Iris pigment epithelial cell (primary cell): Measurements from ENCODE around the gene LRRC75A.
A peak's percentile ranks its signal among the peaks of the same experiment; 100 is the strongest.
"Not testable (repeated sequence)": the region's sequence is repeated elsewhere in the genome, so short reads cannot be mapped to it uniquely, and the experiment has no call there.

Source experiments
- DNase-seq: peaks from one replicate; pipeline ENCODE4 v3.0.0-alpha.2; 2011; ENCODE audit warnings: low read depth

The LRRC75A gene

DNA sequence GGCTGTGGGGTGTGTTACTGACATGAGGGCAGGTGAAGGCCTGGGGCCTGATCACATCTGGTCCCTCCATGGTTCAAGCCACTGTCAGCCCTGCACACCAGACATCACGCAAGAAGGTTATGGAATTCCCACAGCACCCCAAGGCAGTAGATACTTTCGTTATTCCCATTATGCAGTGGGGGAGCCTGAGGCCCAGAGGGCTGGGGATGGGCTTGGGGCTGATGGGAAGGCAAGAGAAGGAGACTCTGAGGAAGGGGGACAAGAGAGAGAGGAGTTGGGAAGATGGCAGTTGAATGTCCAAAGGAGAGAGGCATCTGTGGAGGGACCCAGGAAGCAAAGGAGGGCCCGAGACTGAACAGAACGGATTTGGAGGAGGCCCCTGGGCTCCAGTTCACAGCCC is 42.0 kb downstream of the LRRC75A start:
- no peak for DNase-seq

DNA sequence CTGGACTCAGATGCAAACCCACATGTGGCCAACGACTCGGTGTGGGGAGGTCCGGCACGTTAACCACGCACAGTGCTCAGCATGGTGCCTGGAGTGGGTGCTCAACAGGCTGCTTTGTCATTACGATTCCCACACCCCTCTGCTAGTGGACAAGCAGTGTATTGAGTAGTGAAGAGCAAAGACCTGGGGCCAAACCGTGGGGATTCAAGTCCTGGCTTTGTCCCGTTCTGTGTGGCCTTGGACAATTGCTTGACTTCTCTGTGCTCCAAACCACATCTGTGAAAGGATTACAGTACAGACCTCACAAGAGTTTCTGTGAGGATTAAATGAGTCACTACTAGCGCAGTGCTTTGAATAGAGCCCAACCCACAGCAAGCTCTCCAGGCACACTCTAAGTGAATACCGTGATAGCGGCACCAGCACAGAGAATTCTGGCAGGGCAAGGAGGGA is 42.8 kb downstream of the LRRC75A start:
- DNase-seq: peak; percentile 85

DNA sequence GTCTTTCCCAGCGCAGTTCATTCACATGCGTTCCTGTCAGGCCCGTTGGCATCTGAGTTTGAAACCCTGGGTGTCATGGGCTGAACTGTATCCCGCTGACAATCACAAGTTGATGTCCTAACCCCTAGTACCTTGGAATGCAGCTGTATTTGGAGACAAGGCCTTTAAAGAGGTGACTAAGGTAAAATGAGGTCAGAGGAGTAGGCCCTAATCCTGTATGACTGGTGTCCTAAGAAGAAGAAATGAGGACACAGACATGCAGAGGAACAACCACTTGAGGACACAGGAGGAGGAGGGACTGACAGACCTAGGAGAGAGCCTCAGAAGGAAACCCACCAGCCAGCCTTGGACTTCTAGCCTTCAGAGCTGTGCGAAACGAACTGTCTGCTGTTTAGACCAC is 43.5 kb downstream of the LRRC75A start:
- no peak for DNase-seq

DNA sequence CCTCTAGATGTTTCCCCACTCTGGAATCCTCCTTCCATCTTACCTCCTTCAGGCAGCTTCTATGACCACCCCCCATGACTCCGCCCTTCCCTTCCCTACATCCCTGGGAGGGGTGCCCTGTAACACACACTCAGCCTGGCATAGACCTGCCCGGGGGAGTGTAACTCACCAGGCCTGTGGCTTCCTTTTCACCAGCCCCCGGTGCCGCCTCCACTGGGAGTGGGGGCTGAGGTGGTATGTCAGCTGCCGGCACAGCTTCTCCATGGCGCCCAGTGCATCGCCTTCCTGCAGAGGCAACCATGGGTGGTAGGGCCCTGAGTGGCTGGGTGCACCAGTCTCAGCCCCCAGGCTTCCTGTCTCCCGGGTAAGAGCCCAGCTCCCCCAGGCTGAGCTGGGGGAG is 44.3 kb downstream of the LRRC75A start:
- DNase-seq: no peak

DNA sequence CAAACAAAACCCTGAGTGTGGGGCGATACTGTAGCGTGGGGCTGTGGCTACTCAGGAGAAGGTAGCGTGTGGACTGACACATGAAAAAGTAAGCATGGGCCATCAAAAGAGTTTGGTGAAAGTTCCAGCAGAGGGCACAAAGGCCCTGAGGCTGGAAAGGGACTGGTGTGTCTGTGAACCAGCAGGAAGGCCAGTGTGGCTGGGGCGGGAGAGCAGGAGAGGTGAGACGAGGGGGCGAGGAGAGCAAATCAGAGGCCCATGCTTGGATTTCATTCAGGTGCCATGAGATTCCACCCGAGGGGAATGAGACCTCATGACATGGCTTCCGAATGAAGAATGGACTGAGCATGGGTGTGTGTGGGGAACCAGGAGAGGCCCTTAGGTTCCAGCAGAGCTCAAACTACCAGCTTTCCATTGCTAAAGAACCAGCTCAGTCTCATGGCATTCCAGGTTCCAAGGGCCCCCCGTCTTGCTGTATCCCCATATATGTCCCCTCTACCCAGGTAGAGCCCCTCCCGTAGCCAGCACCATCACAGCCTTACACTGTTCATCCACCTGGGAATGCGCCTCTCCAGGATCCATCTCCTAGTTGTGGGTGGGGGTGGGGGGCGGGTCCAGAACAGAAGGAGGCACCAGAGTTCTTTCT is 45.5 kb downstream of the LRRC75A start:
- DNase-seq: no peak

DNA sequence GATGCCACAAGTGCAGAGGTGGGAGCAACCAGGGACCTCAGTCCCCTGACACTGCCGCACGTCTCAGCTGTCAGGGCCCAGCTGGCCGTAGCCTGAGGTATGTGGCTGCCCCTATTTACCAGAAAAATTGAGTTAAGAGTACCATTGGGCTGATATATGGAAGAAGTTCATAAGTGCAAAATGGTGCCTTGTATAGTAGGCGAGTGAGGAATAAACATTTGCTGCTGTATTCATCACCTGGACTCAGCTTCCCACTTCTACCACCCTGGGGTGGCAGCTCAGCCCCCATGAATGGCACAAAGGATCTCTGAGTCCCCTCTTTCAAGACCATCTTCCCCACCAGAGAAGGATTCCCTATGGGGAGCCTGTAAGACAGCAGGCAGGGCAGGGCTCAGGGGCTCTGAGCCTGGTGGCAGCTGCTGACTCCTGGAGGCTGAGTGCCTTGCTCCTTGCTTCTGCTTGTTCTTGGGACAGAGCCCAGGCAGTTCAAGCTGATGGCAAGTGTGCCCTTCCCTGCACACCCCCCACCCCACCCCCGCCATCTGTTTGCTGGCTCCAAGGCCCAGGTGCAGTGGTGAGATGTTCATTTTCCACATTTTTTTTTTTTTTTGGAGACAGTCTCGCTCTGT is 47.6 kb downstream of the LRRC75A start:
- DNase-seq: no peak

DNA sequence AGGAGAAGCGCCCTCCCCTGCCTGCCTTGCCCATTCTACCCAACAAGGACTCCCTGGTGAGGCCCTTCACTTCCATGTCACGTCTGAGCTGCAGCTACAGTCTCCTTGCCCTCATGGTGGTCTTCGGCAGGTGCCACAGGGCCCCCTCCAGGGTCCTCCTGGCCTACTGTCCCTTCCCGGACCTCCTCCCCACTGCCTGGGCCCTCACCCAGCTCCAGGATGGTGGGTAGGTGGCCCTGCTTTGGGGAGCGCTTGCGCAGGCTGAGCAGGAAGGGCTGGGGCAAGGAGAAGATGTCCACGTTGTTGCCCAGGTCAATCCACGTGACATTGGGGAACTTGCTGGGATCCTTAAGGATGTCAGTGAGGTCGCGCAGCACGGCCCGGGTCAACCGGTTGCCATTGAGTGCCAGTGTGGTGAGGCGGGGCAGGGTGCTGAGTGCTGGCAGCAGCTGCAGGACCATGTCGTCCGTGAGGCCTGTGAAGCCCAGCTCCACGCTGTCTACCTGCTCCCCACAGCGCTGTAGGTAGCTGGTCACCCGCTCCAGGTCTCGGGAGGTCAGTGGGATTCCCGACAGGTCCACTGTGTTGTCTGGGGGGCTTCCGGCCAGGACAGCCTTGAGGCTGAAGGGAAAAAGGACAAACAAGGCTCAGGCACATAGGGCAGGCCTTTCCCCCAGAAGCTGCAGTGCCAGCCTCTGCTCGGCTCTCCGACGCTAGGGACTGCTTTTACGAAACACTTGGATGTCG is 48.3 kb downstream of the LRRC75A start:
- no peak for DNase-seq

DNA sequence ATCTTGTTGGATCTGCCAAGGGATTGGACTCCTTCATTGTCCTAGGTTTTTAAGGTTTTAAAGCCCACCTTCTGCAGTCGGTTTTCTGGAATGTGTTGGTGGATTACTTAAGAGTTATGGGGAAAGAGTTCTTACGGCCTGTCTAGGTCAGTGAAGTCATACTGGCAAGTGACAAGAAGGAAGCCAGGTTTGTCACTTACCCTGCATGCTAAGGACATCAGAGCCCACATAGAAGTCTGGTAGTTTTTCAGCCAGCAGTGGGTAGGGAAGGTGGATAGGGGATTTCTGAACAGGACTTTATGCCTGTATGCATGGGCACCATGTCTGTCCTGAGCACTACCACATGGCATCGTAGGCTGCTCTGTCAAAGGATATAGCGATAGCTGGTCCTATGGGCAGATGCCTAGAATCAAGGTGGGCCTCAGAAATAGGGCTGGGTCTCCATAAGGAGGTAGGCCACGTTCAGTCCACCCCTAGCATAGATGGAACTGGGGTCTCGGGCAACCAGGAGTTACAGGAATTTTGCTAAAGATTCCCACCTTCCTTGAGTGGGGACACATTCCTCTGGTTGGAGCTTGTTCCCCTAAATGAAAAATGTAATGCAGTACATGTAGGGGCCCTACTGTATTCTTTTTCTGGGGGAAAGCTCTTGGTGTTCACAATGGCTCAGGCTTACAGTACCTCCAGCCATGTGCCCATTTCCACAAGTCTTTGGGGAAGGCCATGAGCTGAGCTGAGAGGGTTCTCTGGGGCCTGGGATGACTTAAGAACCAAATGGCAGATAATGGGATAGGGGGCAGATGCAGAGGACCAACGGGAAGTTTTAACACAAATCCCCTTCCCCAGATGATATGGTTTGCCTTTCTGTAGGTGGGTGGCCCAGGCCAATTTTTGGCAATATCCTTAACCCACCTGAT is 49.1 kb downstream of the LRRC75A start:
- peak; percentile 47 for DNase-seq

DNA sequence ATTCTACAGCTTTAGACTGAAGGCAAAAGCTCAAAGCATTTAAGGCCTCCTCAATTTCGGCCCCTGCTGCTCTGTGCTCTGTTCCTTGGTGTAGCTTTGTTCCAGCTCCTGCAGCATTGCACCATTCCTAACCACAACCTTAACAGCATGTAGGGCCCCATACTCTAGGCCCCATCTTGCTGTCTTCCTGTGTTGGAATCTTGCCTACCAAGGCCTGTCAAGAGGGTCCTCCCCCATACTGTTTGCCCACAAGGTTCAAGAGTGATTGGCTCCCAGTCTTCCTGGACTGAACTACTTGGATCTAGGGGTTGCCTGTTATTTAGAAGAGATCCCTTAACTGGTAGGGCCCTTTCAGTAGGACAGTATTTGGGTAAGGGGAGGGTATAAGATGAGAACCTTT is 49.9 kb downstream of the LRRC75A start:
- DNase-seq: peak; percentile 86

DNA sequence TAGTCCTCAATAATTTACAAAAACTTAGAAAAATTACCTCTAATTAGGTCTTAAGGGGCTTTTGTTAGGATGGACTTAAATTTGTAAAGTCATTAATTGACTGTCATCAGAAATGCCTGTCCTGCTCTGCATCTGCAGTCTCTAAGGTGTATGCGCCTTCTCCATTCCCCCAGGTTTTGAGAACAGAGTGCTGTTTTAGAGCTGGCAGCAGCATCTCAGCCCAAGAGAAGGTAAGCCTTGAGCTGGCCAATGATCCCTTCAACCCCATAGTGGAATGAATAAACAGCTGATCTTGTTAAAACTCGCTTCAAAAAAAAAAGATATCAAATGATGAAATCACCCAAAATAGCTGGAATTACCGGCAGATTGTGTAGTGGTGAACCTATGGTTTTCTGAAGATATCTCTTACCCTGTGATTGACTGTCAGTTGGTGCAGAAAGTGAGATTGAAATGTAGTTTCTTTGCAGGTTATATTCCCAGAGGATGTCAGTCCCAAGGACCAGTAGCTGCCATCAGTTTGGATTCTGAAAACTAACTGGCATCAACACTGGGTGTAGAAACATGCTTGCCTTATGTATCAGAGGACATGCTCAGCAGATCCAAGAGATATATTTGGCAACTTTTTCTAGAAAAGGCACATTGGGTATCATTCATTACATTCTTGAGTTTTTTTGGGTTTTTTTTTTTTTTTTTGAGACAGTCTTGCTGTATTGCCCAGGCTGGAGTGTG is 50.9 kb downstream of the LRRC75A start:
- DNase-seq: no peak

DNA sequence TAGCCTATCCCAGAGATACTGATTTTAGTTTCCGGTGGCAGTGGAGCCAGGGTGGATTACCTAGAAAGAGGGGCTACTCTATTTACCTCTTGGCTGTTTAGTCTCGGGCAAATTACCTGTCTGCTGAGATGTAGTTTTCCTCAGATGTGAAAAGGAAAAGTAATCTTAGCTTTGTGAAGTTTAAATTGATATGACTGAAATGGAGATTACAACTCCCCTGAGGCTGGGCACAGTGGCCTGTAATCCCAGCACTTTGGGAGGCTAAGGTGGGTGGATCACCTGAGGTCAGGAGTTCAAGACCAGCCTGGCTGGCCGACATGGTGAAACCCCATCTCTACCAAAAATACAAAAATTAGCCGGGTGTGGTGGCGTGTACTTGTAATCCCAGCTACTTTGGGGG is 51.6 kb downstream of the LRRC75A start:
- not testable (repeated sequence) for DNase-seq

DNA sequence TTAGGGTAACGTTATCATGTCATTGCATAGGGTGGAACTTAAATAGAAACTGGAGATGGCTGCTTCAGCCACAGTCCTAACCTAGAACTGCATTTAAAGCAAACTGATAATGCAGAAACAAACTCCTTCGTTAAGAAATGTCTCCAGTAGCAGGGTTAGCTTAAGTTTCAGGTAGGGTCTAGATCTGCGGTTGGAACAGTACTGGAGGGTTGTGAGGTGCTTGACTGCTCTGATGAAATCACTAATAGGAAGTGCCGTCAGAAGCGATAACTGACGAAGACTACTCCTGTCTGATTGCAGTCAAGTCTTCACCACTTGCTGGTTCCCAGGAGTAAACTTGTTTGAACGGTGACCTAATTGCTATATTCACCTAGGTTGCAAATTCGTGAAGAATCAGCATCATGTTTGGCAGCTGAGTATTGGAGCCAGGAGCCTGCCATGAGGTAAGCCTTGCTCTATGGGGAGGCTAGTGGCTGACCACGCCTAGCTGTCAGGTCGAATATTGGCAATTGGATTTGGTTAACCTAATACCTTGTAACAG is 52.1 kb downstream of the LRRC75A start:
- DNase-seq: peak; percentile 57

DNA sequence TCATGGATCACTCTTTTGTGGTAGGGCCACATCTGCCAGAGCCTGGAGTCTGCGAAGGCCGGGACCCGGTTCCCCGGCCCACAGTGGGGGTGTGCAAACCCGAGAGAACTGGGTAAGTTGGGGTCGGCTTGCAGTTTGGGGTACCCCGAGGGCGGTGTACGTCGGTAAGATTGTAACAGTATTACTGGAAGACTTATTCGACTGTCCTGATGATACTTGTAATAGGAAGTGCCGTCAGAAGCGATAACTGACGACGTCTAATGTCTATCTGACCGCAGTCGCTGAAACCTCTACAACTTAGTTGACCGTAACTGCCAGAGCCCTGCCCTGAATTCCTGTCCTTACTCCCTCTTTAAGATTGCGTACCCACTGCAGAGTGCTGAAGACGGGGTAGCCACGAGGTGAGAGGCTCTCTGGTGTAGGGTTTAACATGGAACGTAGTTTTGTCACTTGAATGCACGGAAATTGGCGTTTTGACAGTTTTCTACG is 52.6 kb downstream of the LRRC75A start:
- DNase-seq: peak; percentile 46

DNA sequence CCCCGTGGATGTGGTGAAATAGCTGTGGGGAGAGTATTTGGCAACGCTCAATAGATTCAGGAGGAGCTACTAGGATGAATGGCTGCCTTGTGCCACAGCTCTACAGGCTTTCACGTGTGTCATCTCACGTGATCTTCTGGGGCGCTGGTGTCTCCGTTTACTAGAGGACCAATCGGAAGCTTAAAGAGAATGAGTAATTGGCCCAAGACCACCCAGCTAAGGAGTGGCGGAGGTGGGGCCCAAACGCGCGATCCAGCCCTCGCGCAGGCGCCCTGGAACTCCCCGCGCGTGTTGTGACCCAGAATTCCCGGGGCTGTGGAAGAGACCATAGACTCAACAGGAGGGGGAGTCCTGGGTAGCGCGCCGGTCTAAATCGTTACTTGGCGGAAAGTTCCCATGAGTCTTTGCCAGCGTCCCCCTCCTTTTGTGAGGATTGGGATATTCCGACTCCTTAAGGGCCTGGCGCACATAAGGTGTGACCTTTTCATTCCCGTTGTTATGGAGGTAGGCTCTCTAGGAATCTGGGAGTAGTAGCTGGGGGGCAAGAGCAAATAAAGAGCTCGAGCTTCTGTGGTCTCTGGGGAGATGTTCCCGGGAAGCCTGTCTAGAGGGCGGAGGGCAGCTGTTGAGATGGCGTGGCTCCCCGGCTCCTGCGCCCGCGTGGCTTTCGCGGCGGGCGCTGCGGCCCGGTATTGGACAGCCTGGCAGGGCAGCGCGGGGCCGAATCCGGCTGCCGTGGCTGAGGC is 53.3 kb downstream of the LRRC75A start:
- DNase-seq: peak; percentile 100

DNA sequence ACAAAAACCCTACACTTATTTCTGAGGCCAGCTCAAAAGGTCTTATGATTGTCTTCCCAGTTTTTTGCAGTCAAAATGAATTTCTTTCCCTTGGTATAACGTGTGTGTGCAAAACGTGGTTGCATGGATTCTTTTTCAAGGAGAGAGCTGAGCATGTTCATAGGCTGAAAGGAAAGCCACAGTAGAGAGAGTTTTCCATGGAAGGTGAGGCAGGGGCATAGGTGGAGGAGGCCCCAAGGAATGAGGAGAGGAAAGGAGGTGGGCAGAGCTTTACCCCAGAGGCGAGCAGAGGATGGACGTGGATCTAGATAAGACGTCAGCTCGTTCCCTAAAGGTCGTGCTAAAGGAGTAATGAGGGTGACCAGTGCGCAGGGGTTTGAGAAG is 53.8 kb downstream of the LRRC75A start:
- no peak for DNase-seq

DNA sequence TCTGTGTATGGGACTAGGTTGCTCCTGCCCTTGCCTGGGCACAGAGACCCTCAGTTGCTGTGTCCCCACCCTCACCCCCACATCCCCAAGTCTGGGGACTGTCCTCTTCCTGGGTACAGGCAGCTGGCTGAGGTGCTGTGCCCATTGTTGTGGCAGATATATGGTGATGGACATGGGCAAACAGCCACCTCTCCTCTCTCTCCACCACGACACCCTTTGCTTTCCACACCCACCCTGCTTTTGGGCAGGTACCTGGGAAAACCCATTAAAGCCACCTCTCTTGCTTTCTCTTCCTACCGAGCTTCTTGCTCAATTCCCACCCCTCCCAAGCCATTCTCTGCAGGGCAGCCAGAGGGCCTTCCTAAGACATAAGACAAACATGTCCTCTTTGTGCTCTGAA is 54.9 kb downstream of the LRRC75A start:
- no peak for DNase-seq

DNA sequence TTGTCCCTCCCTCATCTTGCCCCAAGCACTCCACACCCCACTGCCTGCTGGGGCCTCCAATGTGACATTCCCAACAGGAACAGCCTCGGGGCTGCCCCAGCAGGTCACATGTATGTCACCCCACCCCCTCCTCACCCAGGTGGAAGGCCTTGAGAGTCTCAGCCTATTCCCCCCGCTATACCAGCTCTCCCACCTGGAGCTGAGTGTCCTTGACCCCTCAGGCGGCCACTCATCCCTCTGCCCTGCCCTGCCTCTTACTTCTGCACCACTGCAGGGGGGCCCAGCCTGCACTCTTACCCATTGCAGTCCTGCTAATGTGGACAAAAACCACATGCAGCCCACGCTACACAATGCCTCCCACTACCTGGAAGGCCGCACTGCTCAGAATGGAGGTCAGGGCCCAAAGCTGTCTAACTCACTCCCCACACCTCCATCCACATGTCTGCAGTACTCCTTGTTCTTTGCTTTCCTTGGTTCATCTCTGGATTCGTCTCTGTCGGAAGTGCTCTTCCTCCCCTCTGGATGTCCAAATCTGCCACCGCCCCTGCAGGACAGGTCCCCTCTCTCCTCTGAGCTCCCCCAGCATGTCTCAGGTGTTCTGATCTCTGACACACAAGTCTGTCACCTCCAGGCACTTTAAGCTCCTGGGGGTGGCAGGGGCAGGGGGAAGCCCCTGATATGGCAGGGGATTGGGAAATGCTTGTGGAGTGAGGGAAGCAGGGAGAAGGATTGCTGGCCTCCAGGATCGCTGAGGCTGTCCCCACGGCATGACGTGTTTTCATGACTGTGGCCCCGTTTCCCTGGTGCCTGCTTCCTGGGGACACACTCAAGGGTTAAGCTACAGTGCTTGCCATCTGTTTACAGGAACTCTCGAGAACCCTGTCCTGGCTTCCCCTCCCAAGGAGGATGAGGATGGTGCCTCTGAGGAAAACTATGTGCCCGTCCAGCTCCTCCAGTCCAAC is 55.8 kb downstream of the LRRC75A start:
- DNase-seq: no peak

DNA sequence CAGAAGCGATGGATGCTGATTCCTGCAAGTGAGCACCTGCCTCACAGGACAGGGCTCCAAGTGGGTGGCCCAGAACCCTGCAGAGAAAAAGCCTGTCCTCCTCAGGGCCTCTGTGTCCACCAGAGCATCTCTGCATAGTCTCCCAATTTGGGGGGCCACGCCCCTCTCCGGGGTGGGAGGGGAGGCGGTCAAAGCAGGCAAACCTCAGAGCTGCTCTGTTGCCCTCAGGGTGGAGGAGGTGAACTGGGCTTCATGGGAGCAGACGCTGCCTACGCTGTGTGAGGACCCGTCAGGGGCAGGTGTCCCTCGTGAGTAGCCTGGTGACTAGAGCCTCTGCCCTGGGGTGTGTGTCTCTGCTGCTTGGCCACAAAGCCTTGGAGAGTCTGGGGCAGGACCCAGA is 57.3 kb downstream of the LRRC75A start:
- DNase-seq: no peak

DNA sequence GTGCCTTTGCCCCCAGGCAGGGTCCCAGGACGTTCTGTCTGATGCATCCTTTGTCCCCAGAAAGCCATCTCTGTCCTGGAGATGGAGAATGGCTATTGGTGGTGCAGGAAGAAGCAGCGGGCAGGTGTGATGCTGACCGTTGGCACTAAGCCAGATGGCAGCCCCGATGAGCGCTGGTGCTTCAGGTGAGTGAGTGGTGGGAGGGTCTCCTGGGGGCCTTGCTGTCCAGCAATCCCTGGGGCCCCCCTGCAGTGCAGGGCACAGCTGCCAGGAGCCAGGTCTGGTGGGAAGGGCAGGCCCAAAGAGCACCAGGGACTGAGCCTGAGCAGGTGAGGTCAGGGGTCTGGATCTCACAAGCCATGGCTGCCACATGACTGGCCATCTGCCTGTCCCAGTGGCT is 58.5 kb downstream of the LRRC75A start:
- no peak for DNase-seq
